Measurements from ENCODE around the gene BRF1.

DNA sequence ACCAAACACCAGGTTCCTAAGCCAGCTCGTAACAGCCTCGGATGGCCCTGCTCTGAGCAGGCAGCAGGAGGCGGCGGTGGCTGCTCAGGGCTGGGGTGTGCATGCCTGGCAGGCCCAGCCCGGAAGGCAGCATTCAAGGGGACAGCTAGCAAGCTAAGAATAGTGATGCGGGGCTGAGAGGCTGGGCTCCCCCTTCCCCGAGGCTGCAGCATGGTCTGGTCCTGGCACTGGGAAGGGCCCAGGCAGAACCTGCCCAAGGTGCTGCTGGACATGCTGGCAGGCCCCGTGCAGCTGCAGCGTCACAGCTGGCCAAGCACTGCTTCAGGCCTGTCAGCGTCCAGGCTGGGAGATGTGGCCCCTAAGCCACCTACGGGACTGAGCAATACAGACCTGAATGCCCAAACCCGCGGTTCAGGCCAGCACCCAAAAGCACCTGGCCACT is 93.3 kb downstream of the BRF1 start:
- TF ChIP-seq, protein P1, sequence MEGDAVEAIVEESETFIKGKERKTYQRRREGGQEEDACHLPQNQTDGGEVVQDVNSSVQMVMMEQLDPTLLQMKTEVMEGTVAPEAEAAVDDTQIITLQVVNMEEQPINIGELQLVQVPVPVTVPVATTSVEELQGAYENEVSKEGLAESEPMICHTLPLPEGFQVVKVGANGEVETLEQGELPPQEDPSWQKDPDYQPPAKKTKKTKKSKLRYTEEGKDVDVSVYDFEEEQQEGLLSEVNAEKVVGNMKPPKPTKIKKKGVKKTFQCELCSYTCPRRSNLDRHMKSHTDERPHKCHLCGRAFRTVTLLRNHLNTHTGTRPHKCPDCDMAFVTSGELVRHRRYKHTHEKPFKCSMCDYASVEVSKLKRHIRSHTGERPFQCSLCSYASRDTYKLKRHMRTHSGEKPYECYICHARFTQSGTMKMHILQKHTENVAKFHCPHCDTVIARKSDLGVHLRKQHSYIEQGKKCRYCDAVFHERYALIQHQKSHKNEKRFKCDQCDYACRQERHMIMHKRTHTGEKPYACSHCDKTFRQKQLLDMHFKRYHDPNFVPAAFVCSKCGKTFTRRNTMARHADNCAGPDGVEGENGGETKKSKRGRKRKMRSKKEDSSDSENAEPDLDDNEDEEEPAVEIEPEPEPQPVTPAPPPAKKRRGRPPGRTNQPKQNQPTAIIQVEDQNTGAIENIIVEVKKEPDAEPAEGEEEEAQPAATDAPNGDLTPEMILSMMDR (conservative IDR thresholded peaks at IDR 0.05 in 1 of 2, IDR thresholded peaks at IDR 0.05 in 1 of 2; ENCODE audit: low read depth in 1 of 2, low read length in 2 of 2): no peak
- no peak for TF ChIP-seq EZH2 (IDR thresholded peaks at IDR 0.05; ENCODE audit: low read length, missing control alignments)

Data from fibroblast of lung (primary cell).